Endothelial cell (in vitro differentiated cells): ENCODE data around the gene SEBOX. TPM values are rescaled to one million over a fixed set of nuclear protein-coding genes. Genes with fewer than 3 reads are reported as not detected.

Source experiments
- DNase-seq: peaks from one replicate; pipeline ENCODE4 v3.0.0; 2021; ENCODE audit warnings: low spot score
- H3K27ac Mint-ChIP-seq: one replicate; pipeline ENCODE4 v1.8.0; 2021; ENCODE audit warnings: mixed read lengths, inconsistent platforms; ENCODE audit not compliant: unreplicated experiment
- H3K27me3 Mint-ChIP-seq: one replicate; pipeline ENCODE4 v1.8.0; 2021; ENCODE audit warnings: mild to moderate bottlenecking, moderate library complexity, mixed read lengths, inconsistent platforms; ENCODE audit not compliant: unreplicated experiment
- H3K36me3 Mint-ChIP-seq: one replicate; pipeline ENCODE4 v1.8.0; 2021; ENCODE audit warnings: mild to moderate bottlenecking, low read depth, mixed read lengths, inconsistent platforms; ENCODE audit not compliant: unreplicated experiment
- H3K4me1 Mint-ChIP-seq: one replicate; pipeline ENCODE4 v1.8.0; 2021; ENCODE audit warnings: mild to moderate bottlenecking, mixed read lengths, inconsistent platforms; ENCODE audit not compliant: unreplicated experiment
- H3K4me3 Mint-ChIP-seq: one replicate; pipeline ENCODE4 v1.8.0; 2021; ENCODE audit warnings: mild to moderate bottlenecking, mixed read lengths, inconsistent platforms; ENCODE audit not compliant: unreplicated experiment
- H3K9me3 Mint-ChIP-seq: one replicate; pipeline ENCODE4 v1.8.0; 2021; ENCODE audit warnings: mixed read lengths, inconsistent platforms; ENCODE audit not compliant: unreplicated experiment
- CTCF ChIP-seq: fragments of 200-600 bp; sonication (generic); IDR thresholded peaks from one replicate; pipeline ENCODE4 v1.5.0; 2021; ENCODE audit warnings: antibody characterized with exemption; ENCODE audit not compliant: unreplicated experiment
- total RNA-seq: library from RNA; stranded (reverse); fragmentation: NEBNext Ultra II Directional; extraction: Animal tissue kit (Norgen Biotek cat#: 25700); gene quantifications from one replicate; pipeline ENCODE4 v1.2.1, GENCODE V29; 2021; ENCODE audit not compliant: unreplicated experiment

The SEBOX gene
- total RNA-seq, 1 donor from 2014 or later = not detected

GRCh38 chr17:28346746-28347246 lies 18.2 kb downstream of the SEBOX start:
- no peaks in the 10 kb centered on the region for H3K9me3 Mint-ChIP-seq
- TF ChIP-seq CTCF = peak; percentile 17
- H3K4me1 Mint-ChIP-seq = no peaks in the 10 kb centered on the region
- H3K36me3 Mint-ChIP-seq = peaks cover 53% of the 10 kb centered on the region
- DNase-seq = peak; percentile 23
- H3K27me3 Mint-ChIP-seq = peaks cover 3% of the 10 kb centered on the region
- H3K4me3 Mint-ChIP-seq = no peak overlapping the region
- no peak overlapping the region for H3K27ac Mint-ChIP-seq

- no peaks in the 10 kb centered on the region for H3K4me1 Mint-ChIP-seq
- DNase-seq = no peak
- H3K36me3 Mint-ChIP-seq = peaks cover 47% of the 10 kb centered on the region
- TF ChIP-seq CTCF = no peak
- no peaks in the 10 kb centered on the region for H3K9me3 Mint-ChIP-seq
- no peak overlapping the region for H3K27ac Mint-ChIP-seq
- peaks cover 3% of the 10 kb centered on the region for H3K27me3 Mint-ChIP-seq
- no peak overlapping the region for H3K4me3 Mint-ChIP-seq
These were observed 18.8 kb downstream of the SEBOX start for GRCh38 chr17:28346199-28346580.

- no peak for TF ChIP-seq CTCF
- Mint-ChIP-seq H3K4me3 (no peak overlapping the region), H3K4me1 (no peaks in the 10 kb centered on the region), H3K36me3 (peaks cover 44% of the 10 kb centered on the region), H3K9me3 (no peaks in the 10 kb centered on the region), H3K27ac (no peak overlapping the region), H3K27me3 (peaks cover 3% of the 10 kb centered on the region)
- DNase-seq = no peak
These were observed 19.4 kb downstream of the SEBOX start for GRCh38 chr17:28345419-28346198.

- Mint-ChIP-seq H3K36me3 (peaks cover 37% of the 10 kb centered on the region), H3K4me3 (peak overlapping the region; percentile 62), H3K27ac (no peak overlapping the region), H3K4me1 (no peaks in the 10 kb centered on the region), H3K27me3 (peaks cover 3% of the 10 kb centered on the region), H3K9me3 (no peaks in the 10 kb centered on the region)
- no peak for TF ChIP-seq CTCF
- DNase-seq = no peak
These were observed 20.5 kb downstream of the SEBOX start for GRCh38 chr17:28344435-28344901.

GRCh38 chr17:28344011-28344410 lies 21.0 kb downstream of the SEBOX start:
- Mint-ChIP-seq H3K9me3 (no peaks in the 10 kb centered on the region), H3K36me3 (peaks cover 37% of the 10 kb centered on the region), H3K4me1 (peaks cover 3% of the 10 kb centered on the region), H3K27ac (peak overlapping the region; percentile 42), H3K27me3 (peaks cover 6% of the 10 kb centered on the region), H3K4me3 (peak overlapping the region; percentile 62)
- no peak for DNase-seq
- TF ChIP-seq CTCF = no peak
